CD4-positive, alpha-beta T cell treated with Interleukin-2 at 100 ng/mL for 4 hours (primary cell): ENCODE results near the gene ALG12.

Experiments used
- DNase-seq: peaks from one replicate; pipeline ENCODE4 v3.0.0-alpha.2; 2020; ENCODE audit warnings: low spot score

ALG12 gene

DNA sequence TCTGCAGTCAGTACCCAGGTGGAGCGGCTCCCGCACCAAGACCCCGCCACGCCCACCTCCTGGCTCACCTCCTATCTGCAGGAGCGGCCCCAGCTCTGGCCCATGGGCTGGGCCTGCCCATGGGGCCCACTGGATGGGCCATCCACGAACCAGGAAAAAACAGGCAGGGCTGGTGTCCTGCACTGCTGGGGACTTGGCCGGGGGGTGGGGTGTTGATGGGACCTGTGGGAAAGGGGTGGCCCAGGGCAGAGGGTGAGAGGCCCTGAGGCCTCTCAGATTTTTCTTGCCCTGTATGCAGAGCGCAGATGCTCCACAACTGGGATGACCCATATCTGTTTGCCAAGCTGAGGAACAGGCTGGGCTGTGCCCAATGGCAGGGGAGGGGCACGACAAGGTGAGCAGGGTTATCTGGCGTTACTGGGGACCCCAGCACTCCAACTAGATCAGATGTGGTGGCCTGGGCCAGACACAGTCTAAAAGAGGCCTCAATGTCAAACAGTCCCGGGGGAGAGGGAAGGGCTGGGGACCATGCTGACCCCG lies 39.7 kb upstream of the ALG12 start:
- DNase-seq = no peak

DNA sequence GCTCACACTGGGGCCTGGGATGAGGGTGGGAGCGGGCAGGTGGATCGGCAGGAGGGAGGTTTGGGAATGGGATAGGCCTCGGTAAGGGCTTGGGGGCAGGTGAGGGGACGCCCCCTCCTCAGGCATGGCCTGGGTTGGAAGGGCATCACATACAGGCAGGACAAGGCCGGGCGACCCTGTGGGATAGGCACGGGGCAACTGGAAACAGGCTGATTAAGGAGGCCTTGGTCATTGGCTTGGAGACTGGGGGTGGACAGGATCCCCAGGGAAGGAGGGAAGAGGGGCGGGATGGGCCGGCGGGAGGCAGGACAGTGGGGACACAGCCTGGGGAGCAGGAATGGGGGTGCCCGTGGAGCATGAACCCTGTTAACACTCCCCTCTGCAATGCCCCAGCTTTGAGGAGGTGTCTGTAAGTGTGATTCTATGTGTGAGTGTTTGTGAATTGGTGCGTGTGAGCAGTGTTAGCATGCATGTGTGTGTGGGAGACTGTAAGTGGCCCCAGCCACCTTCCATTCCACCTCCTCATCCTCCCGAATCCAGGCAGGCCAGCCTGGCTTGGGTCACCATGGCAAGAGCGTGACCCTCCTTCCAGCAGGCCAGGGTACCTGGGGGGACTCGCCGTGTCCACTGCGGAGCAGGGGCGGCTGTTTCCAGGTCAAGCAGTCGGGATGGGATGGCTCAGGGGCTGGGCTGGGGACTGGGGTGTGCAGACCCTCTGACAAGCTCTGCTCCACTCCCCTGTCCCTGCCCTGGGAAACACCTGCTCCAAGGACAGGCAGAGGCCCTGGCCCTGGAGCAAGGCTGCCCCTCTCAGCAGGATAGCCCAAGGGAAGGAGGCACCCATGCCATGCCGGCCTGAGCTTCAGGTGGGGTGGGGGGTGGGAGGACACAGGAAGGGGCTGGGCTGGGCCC lies 38.9 kb upstream of the ALG12 start:
- no peak for DNase-seq

GRCh38 chr22:49956418-49956770 lies 38.2 kb upstream of the ALG12 start:
- no peak for DNase-seq

GRCh38 chr22:49955581-49956417 lies 37.6 kb upstream of the ALG12 start:
- no peak for DNase-seq

DNA sequence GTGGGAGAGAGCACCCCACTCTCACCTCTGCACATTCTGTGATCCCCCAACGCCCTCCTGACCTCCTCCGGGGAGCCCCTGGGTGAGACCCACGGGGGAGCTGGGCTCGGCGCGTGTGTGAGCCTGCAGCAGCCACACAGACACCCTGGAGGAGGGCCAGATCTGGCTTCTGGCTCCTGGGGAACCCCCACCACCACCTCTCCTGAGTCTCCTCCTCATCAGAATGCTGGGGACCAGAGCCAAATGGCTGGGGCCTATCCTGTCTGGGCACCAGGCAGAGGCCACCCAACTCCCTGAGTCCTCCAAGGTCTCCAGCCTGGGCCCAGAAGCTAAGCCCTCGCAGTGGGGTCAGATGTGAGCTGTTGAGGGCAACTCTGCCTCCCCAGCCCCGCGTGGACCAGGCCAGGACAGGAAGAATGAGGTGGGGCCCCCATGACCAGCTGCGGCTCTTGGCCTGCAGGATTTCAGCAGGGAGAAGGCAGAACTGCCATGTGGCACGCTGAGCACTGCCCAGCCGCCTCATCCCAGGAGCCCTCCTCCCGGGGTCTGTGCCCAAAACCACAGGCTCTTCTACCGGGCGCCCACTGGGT lies 36.8 kb upstream of the ALG12 start:
- no peak for DNase-seq

DNA sequence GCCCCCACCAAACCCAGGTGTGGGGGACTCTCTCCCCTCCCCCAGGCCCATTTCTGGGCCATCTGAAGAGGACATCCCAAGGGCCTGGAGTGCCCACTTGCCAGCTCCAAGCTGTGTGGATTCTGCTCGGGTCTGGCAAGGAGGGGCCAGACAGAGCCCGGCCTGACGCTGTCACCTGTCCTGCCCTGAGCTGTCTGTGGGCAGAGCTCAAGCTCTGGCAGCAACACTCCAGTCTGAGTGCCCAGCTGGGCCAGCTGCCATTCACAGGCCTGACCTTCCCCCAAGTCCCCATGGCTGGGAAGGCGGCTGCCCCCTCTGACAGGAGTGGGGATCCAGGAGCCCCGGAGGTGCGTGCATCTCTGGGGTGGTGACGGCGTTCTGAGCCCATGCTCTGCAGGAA lies 36.1 kb upstream of the ALG12 start:
- DNase-seq = no peak

DNA sequence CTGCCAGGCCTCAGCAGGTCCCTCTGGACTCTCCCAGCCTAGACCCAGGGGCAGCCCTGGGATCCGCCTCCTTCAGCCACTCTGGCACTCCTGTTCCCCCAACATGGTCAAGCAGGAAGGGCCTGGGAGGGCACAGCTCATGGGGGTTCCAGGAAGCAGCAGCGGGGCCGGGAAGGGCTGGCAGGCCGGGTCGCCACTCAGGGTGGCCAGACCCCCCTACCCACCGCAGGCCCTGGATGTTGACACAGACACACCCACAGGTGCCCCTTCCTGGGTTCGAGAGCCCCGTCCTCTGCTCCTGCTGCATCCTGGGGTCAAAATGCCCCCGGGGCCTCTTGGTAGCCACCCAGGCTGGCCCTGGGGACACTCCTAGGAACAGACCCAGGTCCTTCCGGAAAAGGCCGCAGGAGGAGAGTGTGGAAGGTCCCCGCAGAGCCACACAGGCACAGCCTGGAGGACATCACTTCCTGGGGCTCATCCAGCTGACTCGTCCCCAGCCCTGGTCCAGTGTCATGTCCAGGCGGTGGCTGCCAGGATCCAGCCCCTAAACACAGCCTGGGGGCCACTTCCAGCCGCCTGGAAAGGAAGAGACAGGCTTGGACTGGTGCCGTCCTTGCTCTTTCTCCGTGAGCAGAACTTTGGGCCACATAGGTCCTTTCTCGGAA lies 35.6 kb upstream of the ALG12 start:
- no peak for DNase-seq

- DNase-seq = no peak
Measured at GRCh38 chr22:49953027-49953679, 34.9 kb upstream of the ALG12 start.

DNA sequence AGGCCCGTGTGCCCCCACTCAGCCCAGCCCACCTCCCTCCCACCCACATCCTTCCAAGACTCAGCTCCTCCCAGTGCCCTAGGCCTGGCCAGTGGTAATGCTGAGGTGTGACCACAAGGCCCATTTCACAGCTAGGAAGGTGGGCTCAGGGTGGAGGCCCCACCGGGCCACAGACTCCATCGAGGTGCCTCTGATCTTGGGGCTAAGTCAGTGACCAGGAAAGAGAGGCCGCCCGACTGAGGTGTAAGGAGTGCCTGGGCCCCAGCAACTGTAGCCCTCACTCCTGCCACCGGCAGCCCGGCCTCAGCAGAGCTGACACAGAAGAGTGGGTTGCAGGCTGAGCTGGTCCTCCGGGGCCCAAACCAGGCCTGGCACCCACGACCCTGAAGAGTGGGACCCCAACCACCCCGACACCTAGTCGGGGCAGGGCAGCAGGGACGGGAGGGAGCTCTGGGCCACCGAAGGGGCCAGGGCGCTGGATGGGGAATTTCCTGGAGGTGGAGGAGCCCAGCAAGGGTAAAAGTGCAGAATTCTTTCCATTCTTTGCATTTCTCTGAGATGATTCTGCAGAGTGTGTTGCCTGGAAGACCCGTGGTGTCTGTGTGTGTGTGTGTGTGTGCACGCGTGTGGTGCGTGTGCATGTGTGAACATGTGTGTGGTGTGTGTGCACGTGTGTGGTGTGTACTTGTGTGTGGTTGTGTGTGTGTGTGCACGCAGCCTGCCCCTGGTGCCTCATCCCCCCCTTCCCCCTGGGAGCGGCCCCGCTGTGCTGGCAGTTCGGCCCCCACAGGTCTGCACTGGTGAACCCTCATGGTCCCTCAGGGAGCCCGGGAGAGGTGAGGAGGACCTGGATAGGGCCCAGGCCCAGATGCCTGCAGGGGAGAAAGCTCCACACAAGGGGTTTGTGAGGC lies 34.0 kb upstream of the ALG12 start:
- no peak for DNase-seq

DNA sequence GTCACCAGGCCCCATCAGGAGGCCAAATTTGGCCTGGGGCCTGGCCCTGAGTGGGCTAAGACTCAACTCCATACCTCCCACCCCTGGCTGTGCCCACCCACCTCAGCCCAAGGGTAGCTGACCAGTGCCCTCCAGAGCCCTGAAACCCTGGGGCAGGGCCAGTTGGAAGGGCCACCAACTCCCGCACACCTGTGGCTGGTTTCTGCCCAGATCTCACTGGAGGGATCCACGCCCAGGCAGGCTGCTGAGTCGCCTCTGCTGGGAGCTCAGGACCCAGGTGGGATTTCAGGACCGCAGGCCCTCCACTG lies 33.4 kb upstream of the ALG12 start:
- DNase-seq = no peak

DNA sequence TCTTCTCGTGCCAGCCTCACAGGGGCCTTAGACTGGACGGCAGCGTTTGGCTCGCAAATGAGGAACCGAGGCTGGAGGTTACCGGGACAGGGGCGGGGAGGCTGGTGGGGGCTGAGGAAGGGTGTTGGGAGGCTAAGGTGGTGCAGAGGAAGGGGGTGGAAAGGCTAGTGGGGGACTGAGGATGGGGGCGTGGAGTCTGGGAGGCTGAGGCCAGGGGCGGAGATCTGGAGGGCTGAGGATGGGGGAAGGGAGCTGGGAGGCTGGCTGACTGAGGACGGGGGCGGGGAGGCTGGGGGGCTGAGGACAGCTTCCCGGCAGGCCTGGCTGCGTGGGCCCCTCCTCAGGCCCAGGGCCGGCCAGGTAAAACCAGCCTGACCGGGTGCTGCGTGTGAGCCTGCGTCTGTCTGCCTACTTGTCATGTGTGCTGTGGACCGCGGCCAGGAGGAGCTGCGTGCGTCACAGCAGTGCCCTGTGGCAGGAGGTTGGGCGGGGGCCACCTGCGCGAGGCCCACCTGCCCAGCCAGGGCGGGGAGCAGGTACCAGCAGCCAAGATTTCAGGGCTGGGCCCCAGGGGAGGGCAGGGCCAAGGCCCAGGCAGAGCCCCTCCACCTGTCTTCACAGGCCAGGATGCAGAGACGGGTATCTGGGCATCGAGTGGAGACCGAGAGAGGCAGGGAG lies 32.9 kb upstream of the ALG12 start:
- DNase-seq = no peak

- no peak for DNase-seq
Measured at GRCh38 chr22:49950396-49950994, 32.3 kb upstream of the ALG12 start.

- no peak for DNase-seq
Measured at GRCh38 chr22:49949914-49950292, 31.7 kb upstream of the ALG12 start.

DNA sequence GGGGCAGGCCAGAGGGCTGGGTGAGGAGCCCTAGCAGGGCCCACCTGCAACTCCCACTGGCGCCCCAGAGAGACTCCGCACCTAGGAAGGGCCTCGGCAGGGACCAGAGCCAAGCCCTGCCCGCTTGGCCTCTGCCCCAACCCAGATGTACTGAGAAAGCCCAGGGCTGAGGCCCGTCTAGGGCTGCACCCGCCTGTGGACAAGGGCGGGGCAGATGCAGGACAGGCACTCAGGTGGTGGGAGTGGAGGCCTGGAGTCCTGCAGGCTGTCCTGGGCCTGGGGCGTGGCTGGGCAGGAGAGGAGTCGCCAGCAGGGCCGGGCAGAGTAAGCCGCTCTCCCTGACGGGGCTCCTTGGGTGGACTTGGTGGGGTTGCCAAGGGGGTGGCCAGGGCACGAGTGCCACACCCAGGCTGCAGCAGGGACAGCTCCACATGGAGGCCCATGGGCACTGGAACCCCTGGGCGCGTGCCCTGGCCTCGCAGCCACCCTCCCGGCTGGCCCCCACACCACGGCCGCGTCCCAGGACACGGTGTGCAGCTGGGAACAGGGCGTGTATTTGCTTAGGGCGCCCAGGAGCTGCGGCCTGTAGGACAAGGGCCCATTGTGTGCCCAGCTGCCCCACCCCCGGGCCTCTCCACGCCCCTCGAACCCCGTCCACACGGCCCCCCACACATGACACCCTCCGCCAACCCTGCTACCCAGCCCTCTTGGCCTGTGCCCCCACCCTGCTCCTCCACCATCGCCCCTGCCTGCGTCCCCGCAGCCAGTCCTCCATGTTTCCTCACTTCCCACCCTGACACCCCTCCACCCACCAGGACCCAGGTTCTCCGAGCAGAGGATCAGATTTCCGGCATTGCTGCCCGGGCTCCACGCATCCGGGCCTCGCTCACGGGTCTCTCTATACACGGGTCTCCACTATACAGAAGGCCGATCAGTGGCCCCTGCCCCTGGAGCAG lies 31.0 kb upstream of the ALG12 start:
- DNase-seq = no peak

DNA sequence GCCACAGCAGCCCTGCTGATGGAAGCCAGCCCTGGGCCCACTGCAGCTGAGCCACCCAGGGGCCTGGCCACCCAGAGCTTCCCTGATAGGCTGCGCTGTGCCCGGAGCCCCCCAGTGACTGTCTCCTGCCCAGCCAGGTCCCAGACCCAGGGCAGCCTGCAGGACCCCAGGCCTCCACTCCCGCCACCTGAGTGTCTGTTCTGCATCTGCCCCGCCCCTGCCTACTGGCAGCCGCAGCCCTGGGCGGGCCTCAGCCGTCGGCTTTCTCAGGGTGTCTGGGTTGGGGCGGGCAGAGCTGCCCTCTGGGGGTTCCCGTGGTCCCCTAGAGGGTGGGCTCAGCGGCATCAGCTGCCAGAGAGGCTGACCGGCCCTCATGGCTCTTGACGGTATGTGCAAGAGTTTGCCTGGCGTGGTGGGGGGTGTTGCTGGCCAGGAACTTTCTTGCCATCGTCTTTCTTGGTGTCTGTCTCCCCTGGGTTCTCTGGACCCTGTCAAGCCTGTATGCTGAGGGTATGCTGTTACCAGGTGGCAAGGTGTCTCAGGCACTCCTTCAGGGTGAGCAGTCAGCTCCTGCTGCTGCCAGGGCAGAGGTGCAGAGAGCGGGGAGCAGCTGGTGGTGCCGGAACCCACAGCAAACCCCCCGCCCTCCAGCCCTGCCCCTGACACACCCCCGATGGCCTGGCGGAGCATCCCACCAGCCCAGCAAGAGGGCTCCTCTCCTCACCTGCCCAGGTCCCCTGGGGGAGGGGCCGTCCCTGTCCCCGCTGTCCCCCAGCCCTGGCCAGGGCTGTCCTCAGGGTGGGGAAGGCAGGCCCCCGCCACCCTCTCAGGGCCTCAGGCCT lies 30.1 kb upstream of the ALG12 start:
- DNase-seq = no peak

GRCh38 chr22:49947296-49947622 lies 29.0 kb upstream of the ALG12 start:
- no peak for DNase-seq

DNA sequence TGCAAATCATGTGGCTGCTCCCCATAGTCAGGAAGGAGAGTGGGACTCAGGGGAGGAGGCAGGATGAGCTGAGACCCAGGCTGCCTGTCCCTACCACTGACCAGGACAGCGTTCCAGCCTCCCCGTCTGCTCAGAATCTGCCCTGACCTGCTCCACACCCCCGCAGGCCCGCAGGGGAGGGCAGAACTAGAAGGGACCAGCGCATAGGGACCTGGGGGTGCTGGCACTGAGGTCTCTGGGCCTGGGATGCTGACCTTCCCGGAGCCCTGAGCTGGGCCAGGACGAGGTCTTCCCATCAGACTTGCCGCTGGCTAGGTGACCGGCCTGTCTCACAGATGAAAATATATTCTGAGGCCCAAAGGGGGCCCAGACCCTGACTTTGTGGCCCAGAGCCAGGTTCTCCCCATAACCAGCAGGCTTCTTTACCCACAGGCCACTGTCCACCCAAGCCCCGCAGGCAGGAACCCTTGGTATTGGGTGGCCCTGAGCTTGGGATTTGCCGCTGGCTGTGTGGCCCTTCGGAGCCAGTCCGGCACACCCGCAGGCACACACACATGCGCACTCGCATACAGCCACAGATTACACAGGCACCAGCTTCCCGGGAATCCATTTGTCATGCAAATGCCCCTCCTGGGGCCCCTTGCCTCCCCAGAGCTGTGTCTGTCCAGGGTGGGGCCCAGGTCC lies 28.5 kb upstream of the ALG12 start:
- no peak for DNase-seq
